ENCODE measurements around the gene NXNL1.

GRCh38 chr19:17419621-17420474 is 40.9 kb downstream of the NXNL1 start, which contains the start of gene MVB12A:
- no peak for TF ChIP-seq CTCF (IDR thresholded peaks at IDR 0.05)
- TF ChIP-seq ZFX (IDR thresholded peaks at IDR 0.05; ENCODE audit: borderline replicate concordance), result no peak

Data from 22Rv1 (cell line).